ENCODE results near the gene RAMACL.
"Not testable (repeated sequence)": the region's sequence is repeated elsewhere in the genome, so short reads cannot be mapped to it uniquely, and the experiment has no call there.

Gene RAMACL

DNA sequence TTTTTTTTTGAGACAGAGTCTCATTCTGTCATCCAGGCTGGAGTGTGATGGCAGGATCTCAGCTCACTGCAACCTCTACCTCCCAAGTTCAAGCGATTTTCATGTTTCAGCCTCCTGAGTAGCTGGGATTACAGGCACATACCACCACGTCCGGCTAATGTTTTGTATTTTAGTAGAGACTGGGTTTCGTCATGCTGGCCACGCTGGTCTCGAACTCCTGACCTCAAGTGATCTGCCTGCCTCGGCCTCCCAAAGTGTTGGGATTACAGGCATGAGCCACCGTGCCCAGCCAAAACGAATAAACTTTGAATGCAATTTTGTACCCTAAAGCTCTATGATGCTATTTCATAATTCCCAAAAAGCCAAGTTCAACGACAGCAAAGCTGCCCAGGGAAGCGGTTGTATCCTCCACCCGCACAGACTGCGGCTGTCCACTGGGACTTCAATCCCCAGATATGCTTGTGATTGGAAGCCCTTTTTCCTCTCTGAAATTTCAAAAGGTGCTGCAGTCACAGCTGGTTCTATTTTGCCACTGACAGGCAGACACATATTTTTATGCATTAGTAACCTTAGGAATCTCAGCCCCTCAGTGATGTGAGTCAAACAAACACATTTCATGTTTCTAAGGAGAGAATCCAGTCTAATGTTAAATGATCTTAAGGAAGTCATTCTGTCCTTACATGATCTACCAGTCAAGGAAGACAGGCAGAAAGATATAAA lies 8.7 kb upstream of the RAMACL start:
- no peak for DNase-seq

GRCh38 chr6:166592821-166593220 lies 6.3 kb upstream of the RAMACL start:
- DNase-seq, result peak; percentile 54

DNA sequence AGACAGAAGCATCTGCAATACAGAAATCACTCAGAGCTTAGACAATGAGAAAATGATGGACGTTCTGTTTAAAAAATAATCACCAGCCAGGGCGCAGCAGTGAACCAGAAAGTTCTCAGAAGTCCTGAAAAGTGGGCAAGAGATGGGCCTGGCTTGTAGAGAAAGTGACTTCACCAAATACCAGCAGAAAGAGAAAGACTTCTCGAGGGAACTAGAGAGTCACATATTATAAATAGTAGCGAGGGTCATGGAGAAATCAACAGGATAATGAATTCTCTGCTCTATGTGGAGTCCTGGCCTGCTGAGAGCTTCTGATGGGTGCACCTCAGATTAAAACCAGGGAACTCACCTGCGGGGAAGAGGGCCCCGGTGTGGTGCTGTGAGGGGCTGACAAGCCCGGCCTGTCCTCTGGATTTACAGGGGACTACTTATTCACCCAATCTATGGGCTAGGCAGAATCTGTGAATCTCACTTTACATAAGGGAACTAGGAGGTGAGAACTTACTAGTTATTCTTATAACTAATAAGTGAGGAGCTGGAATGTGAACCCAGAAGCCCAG lies 5.6 kb upstream of the RAMACL start:
- no peak for DNase-seq

DNA sequence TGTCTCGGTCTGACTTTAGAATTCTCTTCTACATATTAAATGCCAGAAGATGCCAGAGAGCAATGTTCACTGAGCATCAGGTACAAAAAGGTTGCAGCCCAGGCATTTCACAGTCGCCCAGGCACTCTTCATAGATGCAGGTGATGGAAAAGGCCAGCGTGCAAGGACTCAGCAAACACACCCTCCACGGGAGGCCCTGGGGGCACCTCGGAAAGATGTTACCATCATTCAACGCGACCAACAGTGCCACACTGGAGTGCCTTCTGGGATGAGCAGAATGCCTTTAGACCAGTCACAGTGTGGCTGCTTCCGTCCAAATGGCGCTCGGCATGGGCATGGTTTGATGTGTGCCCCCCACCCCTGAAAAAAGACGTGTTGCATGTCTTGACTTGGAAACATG lies 4.5 kb upstream of the RAMACL start:
- no peak for DNase-seq

DNA sequence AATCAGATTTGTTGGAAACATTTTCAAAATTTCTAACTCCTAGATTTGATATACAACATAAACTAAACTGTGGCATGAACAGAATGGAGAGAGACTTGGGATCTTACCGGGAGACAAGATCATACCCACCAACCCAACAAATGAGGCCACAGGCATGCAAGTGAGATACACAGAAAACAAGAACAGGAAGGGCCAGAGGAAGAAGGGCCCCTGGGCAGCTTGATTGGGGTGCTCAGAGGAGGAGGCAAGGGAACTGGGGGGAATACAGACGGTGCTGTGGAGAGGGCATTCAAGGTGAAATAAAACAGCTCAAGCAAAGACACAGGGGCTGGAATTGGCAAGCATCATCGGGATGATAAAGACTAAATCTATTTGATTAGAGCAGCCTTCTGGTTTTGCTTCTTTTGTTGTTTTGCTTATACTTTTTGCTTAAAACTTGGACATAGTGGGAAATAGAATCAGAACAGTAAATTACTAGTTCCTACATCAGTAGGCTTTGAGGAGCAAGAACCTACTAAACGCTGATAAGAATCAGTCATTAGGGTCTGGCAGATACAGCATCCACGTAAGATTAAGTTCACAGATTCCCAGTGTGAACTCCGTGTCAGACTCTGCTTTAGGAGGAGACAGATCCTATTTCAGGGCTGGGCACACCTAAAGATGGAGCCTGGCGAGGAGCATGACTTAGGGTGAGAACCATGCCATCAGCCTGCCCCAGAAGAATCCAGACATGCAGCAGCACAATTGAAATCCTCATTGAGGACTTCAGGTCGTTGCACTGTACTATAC lies 3.5 kb upstream of the RAMACL start:
- DNase-seq, result no peak

- no peak for DNase-seq
These were observed 2.9 kb upstream of the RAMACL start for GRCh38 chr6:166589337-166589731.

GRCh38 chr6:166588691-166589336 lies 2.3 kb upstream of the RAMACL start:
- DNase-seq, result peak; percentile 60

- DNase-seq, result peak; percentile 44
These were observed 1.3 kb upstream of the RAMACL start for GRCh38 chr6:166587631-166588413.

GRCh38 chr6:166584853-166585429 lies 1.5 kb downstream of the RAMACL start:
- DNase-seq, result peak; percentile 64

DNA sequence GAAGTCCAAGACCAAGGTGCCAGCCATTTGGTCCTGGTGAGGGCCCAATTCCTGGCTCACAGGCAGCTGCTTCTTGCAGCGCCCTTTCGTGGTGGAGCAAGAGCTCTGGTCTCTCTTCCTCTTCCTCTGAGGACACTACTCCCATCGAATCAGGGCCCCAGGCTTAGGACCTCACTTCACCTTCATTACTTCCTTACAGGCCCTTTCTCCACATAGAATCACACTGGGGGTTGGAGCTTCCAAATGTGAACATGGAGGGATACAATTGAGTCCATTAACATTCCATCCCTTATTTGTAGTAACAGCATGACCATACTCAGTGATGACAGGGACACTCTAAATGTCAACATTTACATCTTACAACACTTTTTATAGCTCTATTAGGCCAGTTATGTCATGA lies 2.3 kb downstream of the RAMACL start:
- peak; percentile 70 for DNase-seq

DNA sequence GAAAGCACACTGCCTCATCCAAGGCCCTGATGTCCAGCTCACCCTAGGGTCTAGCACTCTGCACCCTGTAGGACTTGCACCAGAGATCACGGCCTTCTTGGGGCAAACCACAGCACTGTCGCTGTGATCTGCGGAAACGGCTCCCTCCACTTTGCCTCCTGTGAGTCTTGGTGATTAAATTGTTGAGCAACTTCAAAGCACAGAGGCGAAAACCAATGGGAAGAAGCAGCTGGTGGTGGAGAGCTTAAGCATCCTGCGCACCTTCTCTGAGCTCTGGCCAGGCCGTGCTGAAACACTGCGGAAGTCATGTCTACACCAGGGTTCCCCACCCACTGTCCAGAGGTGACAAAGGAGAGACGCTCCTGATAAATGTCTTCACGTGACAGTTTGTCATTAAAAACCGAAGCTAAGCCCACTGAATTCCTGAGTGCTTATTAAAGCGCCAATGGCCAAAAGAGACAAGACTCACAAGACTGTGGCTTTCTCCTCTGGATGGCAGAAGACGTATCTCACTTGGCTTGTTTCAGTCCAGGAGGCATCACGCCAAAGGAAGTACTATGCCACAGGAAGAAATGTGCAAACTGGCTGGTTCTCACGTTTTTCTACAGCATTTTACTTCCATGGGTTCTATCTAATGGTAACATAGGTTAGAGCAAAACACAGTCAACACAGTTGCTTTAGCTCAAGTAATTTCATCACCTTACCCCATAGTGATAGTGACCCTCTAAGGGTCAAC lies 3.1 kb downstream of the RAMACL start:
- no peak for DNase-seq

GRCh38 chr6:166582258-166582657 lies 4.2 kb downstream of the RAMACL start:
- no peak for DNase-seq

DNA sequence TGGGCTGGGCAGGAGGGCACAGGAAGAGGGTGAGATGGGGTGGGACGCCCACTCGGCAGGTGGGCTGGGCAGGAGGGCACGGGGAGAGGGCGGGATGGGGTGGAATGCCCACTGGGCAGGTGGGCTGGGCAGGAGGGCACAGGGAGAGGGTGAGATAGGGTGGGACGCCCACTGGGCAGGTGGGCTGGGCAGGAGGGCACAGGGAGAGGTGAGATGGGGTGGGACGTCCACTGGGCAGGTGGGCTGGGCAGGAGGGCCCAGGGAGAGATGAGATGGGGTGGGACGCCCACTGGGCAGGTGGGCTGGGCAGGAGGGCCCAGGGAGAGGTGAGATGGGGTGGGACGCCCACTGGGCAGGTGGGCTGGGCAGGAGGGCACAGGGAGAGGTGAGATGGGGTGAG lies 4.7 kb downstream of the RAMACL start:
- not testable (repeated sequence) for DNase-seq

DNA sequence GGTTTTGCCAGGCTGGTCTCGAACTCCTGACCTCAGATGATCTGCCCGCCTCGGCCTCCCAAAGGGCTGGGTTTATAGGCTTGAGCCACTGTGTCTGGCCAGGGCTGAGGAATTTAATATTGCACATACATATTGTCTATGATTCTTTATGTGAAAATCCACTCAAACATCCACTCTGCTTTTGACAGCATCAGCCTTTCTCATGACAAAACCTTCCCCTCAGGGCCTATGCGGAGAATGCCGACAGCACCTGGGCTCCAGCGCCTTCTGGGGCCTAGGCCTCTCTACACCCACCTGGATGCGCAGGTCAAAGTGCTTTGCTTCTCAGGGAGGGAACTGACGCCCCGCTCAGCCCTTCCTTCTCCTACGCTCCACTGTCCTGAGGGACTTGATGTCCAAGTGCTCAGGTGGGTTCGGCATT lies 5.4 kb downstream of the RAMACL start:
- DNase-seq, result no peak

DNA sequence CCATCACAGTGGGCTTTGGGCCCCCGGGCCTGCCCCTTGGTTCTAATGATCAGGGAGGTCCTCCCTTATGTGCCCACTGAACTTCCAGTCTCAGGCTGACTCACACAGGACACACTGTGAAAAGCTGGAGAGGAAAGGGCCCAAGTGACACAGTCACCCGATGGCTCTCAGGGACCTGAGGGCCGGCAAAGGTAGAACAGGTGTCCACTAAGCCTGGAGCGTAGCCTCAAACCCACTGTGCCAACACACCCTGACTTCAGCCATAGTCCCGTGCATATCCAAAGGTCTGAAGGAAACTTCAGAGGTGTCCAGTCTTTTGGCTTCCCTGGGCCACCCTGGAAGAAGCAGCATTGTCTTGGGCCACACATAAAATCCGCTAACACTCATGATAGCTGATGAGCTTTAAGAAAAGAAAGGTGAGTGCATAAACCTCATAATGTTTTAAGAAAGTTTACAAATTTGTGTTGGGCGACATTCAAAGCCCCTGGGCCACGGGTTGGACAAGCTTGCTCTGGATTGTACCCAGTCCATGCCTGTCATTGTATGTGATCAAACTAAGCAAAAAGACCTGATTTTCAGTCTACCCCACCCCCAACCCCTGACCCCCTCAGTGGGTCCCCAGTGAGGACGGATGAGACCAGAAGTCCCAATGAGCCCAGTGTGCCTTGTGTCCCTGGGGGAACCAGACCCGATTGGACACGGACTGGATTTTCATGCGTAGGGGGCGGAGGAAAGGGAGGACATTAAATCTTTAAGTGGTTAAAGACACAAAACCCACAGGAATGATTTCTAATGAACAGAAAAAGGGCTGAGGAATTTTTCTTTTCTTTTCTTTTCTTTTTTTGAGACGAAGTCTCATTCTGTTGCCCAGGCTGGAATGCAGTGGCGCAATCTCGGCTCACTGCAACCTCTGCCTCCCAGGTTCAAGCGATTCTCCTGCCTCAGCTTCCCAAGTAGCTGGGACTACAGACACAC lies 6.1 kb downstream of the RAMACL start:
- DNase-seq, result no peak

DNA sequence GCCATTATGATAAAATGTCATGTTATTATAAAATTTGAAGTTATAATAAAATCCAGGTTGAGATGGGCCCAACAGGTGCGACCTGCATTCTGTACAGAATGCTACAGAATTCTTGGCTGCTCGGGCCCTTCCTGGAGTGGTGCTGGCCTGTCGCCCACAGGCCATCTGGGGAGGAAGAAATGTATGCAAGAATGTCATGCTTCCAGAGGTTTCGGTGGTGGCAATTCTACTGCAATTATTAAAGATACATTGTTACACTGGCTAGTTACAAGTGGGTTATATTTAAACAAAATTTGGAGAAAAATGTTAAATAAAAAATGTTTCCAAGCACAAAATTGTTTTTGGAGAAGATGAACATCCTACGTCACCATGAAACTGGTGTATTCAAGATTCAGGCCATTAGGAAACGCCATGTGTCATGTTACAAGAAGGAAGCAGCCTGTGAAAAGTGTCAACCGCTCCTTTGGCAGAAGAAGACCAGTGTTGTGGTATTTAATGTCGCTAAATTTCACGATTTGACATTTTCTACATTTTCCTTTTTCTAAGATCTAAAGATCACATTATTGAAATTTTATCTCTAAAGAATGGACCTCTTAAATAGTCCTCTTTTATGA lies 7.1 kb downstream of the RAMACL start:
- no peak for DNase-seq

GRCh38 chr6:166578536-166579236 lies 7.8 kb downstream of the RAMACL start:
- DNase-seq, result no peak

GRCh38 chr6:166575205-166575604 lies 11.3 kb downstream of the RAMACL start:
- DNase-seq, result no peak

GRCh38 chr6:166573511-166574216 lies 12.8 kb downstream of the RAMACL start:
- peak; percentile 36 for DNase-seq

All from suppressor macrophage treated with lipopolysaccharide for 4 hours (primary cell).